ENCODE results near the gene FAM181A. TPM values are rescaled to one million over a fixed set of nuclear protein-coding genes. Genes with fewer than 3 reads are reported as not detected.

The FAM181A gene
- total and polyA plus RNA-seq, 12 donors = not detected

- no peaks in the 10 kb centered on the region for H3K9me3 ChIP-seq
- no peak for ATAC-seq
Measured at GRCh38 chr14:93941293-93941910, 14.3 kb downstream of the FAM181A start.

GRCh38 chr14:93943052-93943451 lies 15.9 kb downstream of the FAM181A start:
- no peak overlapping the region for H3K27ac ChIP-seq

More at GRCh38 chr14:93941293-93941910, 14.3 kb downstream of the FAM181A start:
- intact Hi-C loops (cut with DNase I) = loop anchor here in 7 of 10 donors (2.0 to 10.0 kb wide), 4 partner anchors 59 to 193 kb away; no protein-coding TSS in a partner anchor
- Histone ChIP-seq H3K36me3 (peaks cover 0 to 74% (median 15%) of the 10 kb centered on the region in 9 donors), H3K4me3 (no peak overlapping the region), H3K27me3 (peaks cover 0 to 25% (median 17%) of the 10 kb centered on the region in 7 donors), H3K4me1 (peaks cover 0 to 37% (median 19%) of the 10 kb centered on the region in 9 donors), H3K27ac (peak overlapping the region in 5 of 10 donors; percentile 12 to 48 (median 29))
- TF ChIP-seq, protein P1, sequence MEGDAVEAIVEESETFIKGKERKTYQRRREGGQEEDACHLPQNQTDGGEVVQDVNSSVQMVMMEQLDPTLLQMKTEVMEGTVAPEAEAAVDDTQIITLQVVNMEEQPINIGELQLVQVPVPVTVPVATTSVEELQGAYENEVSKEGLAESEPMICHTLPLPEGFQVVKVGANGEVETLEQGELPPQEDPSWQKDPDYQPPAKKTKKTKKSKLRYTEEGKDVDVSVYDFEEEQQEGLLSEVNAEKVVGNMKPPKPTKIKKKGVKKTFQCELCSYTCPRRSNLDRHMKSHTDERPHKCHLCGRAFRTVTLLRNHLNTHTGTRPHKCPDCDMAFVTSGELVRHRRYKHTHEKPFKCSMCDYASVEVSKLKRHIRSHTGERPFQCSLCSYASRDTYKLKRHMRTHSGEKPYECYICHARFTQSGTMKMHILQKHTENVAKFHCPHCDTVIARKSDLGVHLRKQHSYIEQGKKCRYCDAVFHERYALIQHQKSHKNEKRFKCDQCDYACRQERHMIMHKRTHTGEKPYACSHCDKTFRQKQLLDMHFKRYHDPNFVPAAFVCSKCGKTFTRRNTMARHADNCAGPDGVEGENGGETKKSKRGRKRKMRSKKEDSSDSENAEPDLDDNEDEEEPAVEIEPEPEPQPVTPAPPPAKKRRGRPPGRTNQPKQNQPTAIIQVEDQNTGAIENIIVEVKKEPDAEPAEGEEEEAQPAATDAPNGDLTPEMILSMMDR (IDR thresholded peaks at IDR 0.05) = no peak
- no peak for DNase-seq
- WGBS, 2 donors = 66 to 67% methylated on average over 16 of the region's 16 CpGs

GRCh38 chr14:93943930-93944329 lies 16.8 kb downstream of the FAM181A start:
- intact Hi-C loops (cut with DNase I) = loop anchor here in 5 of 10 donors (5.0 to 10.0 kb wide), 2 partner anchors 58 to 191 kb away; no protein-coding TSS in a partner anchor

More at GRCh38 chr14:93943052-93943451, 15.9 kb downstream of the FAM181A start:
- H3K36me3 ChIP-seq = peaks cover 0 to 71% (median 18%) of the 10 kb centered on the region in 9 donors
- 90 to 93% methylated on average over 10 of the region's 10 CpGs for WGBS, 2 donors
- H3K27me3 ChIP-seq = peaks cover 0 to 17% (median 12%) of the 10 kb centered on the region in 7 donors
- ATAC-seq (no peak), DNase-seq (no peak)
- TF ChIP-seq, protein P1 (IDR thresholded peaks at IDR 0.05) = no peak
- no peak overlapping the region for H3K4me3 ChIP-seq
- peaks cover 0 to 49% (median 22%) of the 10 kb centered on the region in 9 donors for H3K4me1 ChIP-seq
- no peaks in the 10 kb centered on the region for H3K9me3 ChIP-seq
- intact Hi-C loops (cut with DNase I) = loop anchor here in 5 of 10 donors (5.0 to 10.0 kb wide), 2 partner anchors 59 to 192 kb away; no protein-coding TSS in a partner anchor

More at GRCh38 chr14:93943930-93944329, 16.8 kb downstream of the FAM181A start:
- Histone ChIP-seq H3K27me3 (peaks cover 0 to 14% (median 6%) of the 10 kb centered on the region in 7 donors), H3K4me3 (no peak overlapping the region), H3K9me3 (no peaks in the 10 kb centered on the region), H3K36me3 (peaks cover 0 to 71% (median 12%) of the 10 kb centered on the region in 9 donors), H3K4me1 (peaks cover 0 to 49% (median 21%) of the 10 kb centered on the region in 9 donors), H3K27ac (peak overlapping the region in 6 of 10 donors; percentile 2 to 74 (median 44))
- DNase-seq (no peak), ATAC-seq (no peak)
- 66 to 68% methylated on average over 9 of the region's 9 CpGs for WGBS, 2 donors
- TF ChIP-seq, protein P1 (IDR thresholded peaks at IDR 0.05) = no peak

Measured in heart right ventricle (tissue), 16 donors.